Measurements from ENCODE around the gene SKIC8. TPM values are rescaled to one million over a fixed set of nuclear protein-coding genes. Genes with fewer than 3 reads are reported as not detected.

Gene SKIC8
- total RNA-seq, 4 donors from 2014 or later = 38.7 to 59.6 (median 56.9) TPM

DNA sequence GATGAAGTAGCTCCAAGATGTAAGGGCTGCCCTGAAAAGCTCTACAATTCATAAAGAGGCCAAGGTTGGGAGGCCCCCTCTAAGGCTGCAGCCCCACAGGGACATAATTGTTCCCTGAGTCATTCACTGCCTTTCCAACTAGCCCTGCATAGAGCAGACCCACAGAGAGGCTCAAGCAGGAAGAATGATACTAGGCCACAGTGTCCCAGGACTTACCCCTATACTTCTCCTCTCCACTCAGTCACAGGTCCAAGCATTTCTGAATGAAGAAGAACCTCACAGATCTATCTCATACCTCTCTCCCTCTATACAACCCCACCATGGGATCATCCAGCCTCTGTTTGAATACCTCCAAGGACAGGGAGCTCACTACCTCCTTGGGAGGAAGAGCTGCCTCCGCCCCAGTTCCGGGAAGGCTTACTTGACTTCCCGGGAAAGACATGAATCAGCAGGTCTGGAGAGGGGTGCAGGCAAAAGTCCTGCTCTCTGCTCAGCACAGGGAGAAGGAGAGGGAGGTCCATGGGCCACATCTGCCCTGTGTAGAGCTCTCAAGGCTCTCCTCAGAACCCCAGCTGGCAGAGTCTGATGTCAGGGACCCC is 6.9 kb upstream of the SKIC8 start:
- Histone ChIP-seq H3K27me3 (peaks cover 0 to 65% (median 0%) of the 10 kb centered on the region in 4 donors), H3K36me3 (no peaks in the 10 kb centered on the region), H3K9me3 (no peaks in the 10 kb centered on the region), H3K4me1 (peaks cover 0 to 11% (median 0%) of the 10 kb centered on the region in 3 donors), H3K4me3 (no peak overlapping the region), H3K27ac (no peak overlapping the region)
- WGBS, 2 donors = no CpG with 5 or more reads among the region's 3 CpGs
- DNase-seq = no peak
- TF ChIP-seq, protein P1, sequence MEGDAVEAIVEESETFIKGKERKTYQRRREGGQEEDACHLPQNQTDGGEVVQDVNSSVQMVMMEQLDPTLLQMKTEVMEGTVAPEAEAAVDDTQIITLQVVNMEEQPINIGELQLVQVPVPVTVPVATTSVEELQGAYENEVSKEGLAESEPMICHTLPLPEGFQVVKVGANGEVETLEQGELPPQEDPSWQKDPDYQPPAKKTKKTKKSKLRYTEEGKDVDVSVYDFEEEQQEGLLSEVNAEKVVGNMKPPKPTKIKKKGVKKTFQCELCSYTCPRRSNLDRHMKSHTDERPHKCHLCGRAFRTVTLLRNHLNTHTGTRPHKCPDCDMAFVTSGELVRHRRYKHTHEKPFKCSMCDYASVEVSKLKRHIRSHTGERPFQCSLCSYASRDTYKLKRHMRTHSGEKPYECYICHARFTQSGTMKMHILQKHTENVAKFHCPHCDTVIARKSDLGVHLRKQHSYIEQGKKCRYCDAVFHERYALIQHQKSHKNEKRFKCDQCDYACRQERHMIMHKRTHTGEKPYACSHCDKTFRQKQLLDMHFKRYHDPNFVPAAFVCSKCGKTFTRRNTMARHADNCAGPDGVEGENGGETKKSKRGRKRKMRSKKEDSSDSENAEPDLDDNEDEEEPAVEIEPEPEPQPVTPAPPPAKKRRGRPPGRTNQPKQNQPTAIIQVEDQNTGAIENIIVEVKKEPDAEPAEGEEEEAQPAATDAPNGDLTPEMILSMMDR (IDR thresholded peaks at IDR 0.05) = no peak
- TF ChIP-seq POLR2A (IDR thresholded peaks at IDR 0.05) = no peak
- intact Hi-C loops (cut with DNase I) = no loop called here

DNA sequence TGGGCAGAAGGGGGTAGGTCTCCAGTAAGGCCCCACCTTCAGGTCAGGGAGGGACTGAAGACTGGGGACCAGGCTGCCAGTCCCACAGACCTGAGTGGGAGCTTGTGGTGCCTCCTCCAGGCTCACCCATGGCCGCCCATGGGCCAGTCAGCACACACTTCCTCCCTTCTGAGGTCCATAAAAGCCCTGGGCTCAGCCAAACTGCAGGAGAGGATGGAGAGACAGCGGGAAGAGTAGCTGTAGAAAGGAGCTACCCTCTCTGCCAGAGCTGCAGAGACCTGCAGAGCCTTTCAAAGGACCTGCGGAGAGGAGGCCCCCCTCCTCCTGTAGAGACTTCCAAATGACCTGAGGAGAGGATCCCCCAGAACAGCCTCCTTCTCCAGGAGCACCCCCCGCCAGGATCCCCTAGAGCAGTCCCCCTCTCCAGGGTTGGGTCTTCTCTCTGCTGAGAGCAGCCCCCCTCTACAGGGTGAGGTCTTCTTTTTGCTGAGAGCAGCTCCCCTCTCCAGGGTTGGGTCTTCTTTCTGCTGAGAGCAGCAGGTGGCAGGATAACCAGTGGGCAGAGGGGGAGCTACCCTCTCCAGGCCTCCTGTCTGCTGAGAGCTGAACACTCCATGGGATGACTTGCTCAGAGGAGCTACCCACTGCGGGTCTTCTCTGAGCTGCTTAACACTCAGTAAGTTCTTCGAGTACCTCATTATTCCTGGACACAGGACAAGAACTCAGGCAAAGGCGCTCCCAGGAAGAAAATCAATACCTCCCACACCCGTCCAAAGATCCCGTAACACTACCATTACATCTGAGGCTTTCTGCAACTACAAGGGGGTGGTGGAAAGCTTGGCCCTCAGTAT is 5.0 kb upstream of the SKIC8 start:
- Histone ChIP-seq H3K36me3 (no peaks in the 10 kb centered on the region), H3K9me3 (no peaks in the 10 kb centered on the region), H3K27me3 (peaks cover 0 to 62% (median 0%) of the 10 kb centered on the region in 4 donors), H3K4me1 (peaks cover 0 to 16% (median 0%) of the 10 kb centered on the region in 3 donors), H3K27ac (no peak overlapping the region), H3K4me3 (no peak overlapping the region)
- no peak for TF ChIP-seq POLR2A (IDR thresholded peaks at IDR 0.05)
- TF ChIP-seq, protein P1 (IDR thresholded peaks at IDR 0.05) = no peak
- intact Hi-C loops (cut with DNase I) = no loop called here
- 74 to 80% methylated on average over 5 to 6 of the region's 9 CpGs for WGBS, 2 donors
- DNase-seq = no peak

DNA sequence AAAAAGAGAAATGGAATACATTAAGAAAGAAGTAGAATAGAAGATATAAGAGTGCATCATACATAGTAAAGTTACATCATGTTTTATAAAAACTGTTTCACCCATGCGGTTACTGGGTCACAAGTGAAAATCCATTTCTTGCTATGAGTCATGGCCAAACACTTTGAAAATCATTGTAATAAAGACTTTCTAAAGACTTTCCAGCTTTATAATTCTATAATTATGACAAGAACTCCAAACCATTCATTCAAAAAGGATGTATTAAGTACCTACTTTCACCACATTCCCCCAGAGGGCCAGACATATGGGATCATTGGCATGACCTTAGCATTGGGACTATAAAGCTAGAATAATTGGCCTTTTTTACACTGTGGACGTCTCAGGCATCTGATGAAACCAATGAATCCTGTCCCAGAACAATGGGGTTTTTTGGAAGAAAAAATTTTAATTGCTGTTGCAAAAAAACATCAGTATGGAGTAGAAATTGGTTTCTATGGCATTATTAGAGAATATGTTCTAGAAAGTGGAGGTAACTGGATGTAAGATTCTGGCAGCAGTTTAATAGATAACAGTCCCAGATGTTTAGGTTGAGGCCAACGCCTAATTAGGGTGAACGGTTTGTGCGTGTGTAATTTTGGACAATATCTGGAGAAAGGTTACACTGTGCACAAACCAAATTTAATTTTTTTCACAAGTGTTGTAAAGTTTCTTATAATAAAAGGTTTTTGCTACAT is 3.3 kb upstream of the SKIC8 start:
- Histone ChIP-seq H3K27ac (no peak overlapping the region), H3K4me3 (no peak overlapping the region), H3K9me3 (no peaks in the 10 kb centered on the region), H3K36me3 (no peaks in the 10 kb centered on the region), H3K27me3 (peaks cover 0 to 45% (median 0%) of the 10 kb centered on the region in 4 donors), H3K4me1 (peaks cover 7 to 24% (median 10%) of the 10 kb centered on the region in 3 donors)
- WGBS, 2 donors = 60 to 69% methylated on average over 5 of the region's 5 CpGs
- no peak for TF ChIP-seq POLR2A (IDR thresholded peaks at IDR 0.05)
- TF ChIP-seq, protein P1 (IDR thresholded peaks at IDR 0.05) = no peak
- no peak for DNase-seq
- intact Hi-C loops (cut with DNase I) = no loop called here

DNA sequence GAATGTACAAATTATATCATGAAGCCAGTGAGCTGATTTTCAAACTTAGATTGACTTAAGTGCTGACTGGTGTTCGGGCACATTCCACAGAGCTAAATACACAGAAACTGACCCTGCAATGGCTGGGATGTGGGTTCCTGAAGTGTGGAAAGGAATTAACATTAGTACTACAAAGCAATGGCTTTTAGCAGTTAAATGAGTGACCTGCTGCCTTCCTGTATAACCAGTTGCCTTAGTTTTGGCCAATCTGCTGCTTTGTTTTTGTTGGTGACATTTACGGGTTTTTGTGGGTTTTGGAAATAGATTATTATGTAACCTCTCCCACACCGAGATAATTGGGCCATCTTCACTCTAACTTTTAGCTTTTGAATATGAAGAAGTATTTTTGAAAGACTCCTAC is 2.4 kb upstream of the SKIC8 start:
- Histone ChIP-seq H3K4me3 (no peak overlapping the region), H3K27me3 (peaks cover 0 to 36% (median 0%) of the 10 kb centered on the region in 4 donors), H3K27ac (no peak overlapping the region), H3K9me3 (no peaks in the 10 kb centered on the region), H3K4me1 (peaks cover 7 to 27% (median 10%) of the 10 kb centered on the region in 3 donors), H3K36me3 (no peaks in the 10 kb centered on the region)
- 24 to 45% methylated on average over 3 of the region's 3 CpGs for WGBS, 2 donors
- TF ChIP-seq POLR2A (IDR thresholded peaks at IDR 0.05) = no peak
- TF ChIP-seq, protein P1 (IDR thresholded peaks at IDR 0.05) = no peak
- DNase-seq = no peak
- intact Hi-C loops (cut with DNase I) = no loop called here
